CD14-positive monocyte (primary cell): ENCODE data around the gene WEE2. TPM values are rescaled to one million over a fixed set of nuclear protein-coding genes. Genes with fewer than 3 reads are reported as not detected.

Experiments used
- DNase-seq, 3 donors: peaks; one replicate each; pipeline ENCODE4 v3.0.0-alpha.2; 2011 to 2022
- H2AFZ ChIP-seq: 2 replicates; pipeline ENCODE4 v1.6.0; 2012; ENCODE audit warnings: mild to moderate bottlenecking, low read depth, low read length, inconsistent platforms; ENCODE audit not compliant: insufficient read depth, poor library complexity, severe bottlenecking
- H3K27ac ChIP-seq, 2 donors: 1 replicate in 1 of 2; 2 replicates in 1 of 2; pipeline ENCODE4 v1.5.1; 2012 to 2013; ENCODE audit warnings: low read length in 2 of 2, control low read depth in 1 of 2, inconsistent platforms in 1 of 2, low read depth in 1 of 2, mild to moderate bottlenecking in 1 of 2
- H3K27me3 ChIP-seq, 2 donors: one replicate each; pipeline versions ENCODE4 v1.6.0 to v1.6.1; 2011 to 2013; ENCODE audit warnings: low read length in 2 of 2; ENCODE audit not compliant: control insufficient read depth in 2 of 2, insufficient read depth in 2 of 2
- H3K36me3 ChIP-seq, 2 donors: replicated peaks in 1 of 2; 1 replicate in 1 of 2; 2 replicates in 1 of 2; pipeline versions ENCODE4 v1.5.1 to v1.6.1; 2012 to 2013; ENCODE audit warnings: low read length in 2 of 2, control low read depth in 1 of 2, inconsistent platforms in 1 of 2, mild to moderate bottlenecking in 1 of 2; ENCODE audit not compliant: insufficient read depth in 2 of 2, control insufficient read depth in 1 of 2
- H3K4me1 ChIP-seq, 2 donors: 1 replicate in 1 of 2; 2 replicates in 1 of 2; pipeline versions ENCODE4 v1.5.1 to v1.6.1; 2012 to 2013; ENCODE audit warnings: low read length in 2 of 2, control low read depth in 1 of 2, inconsistent platforms in 1 of 2, mild to moderate bottlenecking in 1 of 2, moderate library complexity in 1 of 2; ENCODE audit not compliant: insufficient read depth in 2 of 2, control insufficient read depth in 1 of 2
- H3K4me2 ChIP-seq: replicated peaks from 2 replicates; pipeline ENCODE3; 2012; ENCODE audit warnings: low read length, moderate library complexity, mild to moderate bottlenecking; ENCODE audit not compliant: poor library complexity, severe bottlenecking; ENCODE audit errors: extremely low read depth
- H3K4me3 ChIP-seq, 3 experiments: fragments of 200-600 bp in 1 of 3; sonication (generic) in 1 of 3; replicated peaks in 1 of 3; 1 replicate in 2 of 3; 2 replicates in 1 of 3; pipeline ENCODE4 v1.5.1; 2011 to 2013; ENCODE audit warnings: low read length in 3 of 3, mild to moderate bottlenecking in 3 of 3, control low read depth in 2 of 3, low read depth in 2 of 3, inconsistent platforms in 1 of 3, moderate library complexity in 1 of 3
- H3K79me2 ChIP-seq: 2 replicates; pipeline ENCODE4 v1.6.0; 2012; ENCODE audit warnings: mild to moderate bottlenecking, control low read depth, inconsistent platforms, low read length, moderate library complexity; ENCODE audit not compliant: insufficient read depth
- H3K9ac ChIP-seq: 2 replicates; pipeline ENCODE4 v1.6.0; 2017; ENCODE audit warnings: low read length, mild to moderate bottlenecking; ENCODE audit not compliant: insufficient read depth, poor library complexity, severe bottlenecking
- H3K9me3 ChIP-seq, 2 donors: replicated peaks in 1 of 2; 1 replicate in 1 of 2; 2 replicates in 1 of 2; pipeline versions ENCODE4 v1.5.1 to v1.6.1; 2012 to 2013; ENCODE audit warnings: low read length in 2 of 2, control low read depth in 1 of 2; ENCODE audit not compliant: control insufficient read depth in 1 of 2, insufficient read depth in 1 of 2
- H4K20me1 ChIP-seq: 2 replicates; pipeline ENCODE4 v1.6.0; 2012; ENCODE audit warnings: mild to moderate bottlenecking, low read length, control low read depth, moderate library complexity; ENCODE audit not compliant: insufficient read depth
- H3K27ac Mint-ChIP-seq, 7 donors: one replicate each; pipeline ENCODE4 v1.8.0; 2020; ENCODE audit warnings: mild to moderate bottlenecking in 7 of 7, mixed read lengths in 7 of 7, moderate library complexity in 6 of 7, inconsistent platforms in 2 of 7
- H3K27me3 Mint-ChIP-seq, 3 donors: one replicate each; pipeline ENCODE4 v1.8.0; 2021 to 2022; ENCODE audit warnings: low read depth in 3 of 3, mild to moderate bottlenecking in 3 of 3, mixed read lengths in 3 of 3, moderate library complexity in 3 of 3, inconsistent platforms in 1 of 3
- H3K36me3 Mint-ChIP-seq, 2 donors: one replicate each; pipeline ENCODE4 v1.8.0; 2020; ENCODE audit warnings: mixed read lengths in 2 of 2, inconsistent platforms in 1 of 2, mild to moderate bottlenecking in 1 of 2
- H3K4me1 Mint-ChIP-seq: one replicate; pipeline ENCODE4 v1.8.0; 2020; ENCODE audit warnings: mild to moderate bottlenecking, mixed read lengths
- H3K4me3 Mint-ChIP-seq, 2 donors: one replicate each; pipeline ENCODE4 v1.8.0; 2020; ENCODE audit warnings: mild to moderate bottlenecking in 2 of 2, mixed read lengths in 2 of 2, moderate library complexity in 1 of 2
- H3K9me3 Mint-ChIP-seq, 7 donors: one replicate each; pipeline ENCODE4 v1.8.0; 2020 to 2022; ENCODE audit warnings: mixed read lengths in 7 of 7, mild to moderate bottlenecking in 6 of 7, moderate library complexity in 6 of 7, inconsistent platforms in 2 of 7
- CTCF ChIP-seq: fragments of 200-600 bp; IDR thresholded peaks from one replicate; pipeline ENCODE4 v1.8.0; 2022; ENCODE audit warnings: antibody characterized with exemption, mild to moderate bottlenecking
- WGBS: methylation state at CpG from one replicate; pipeline ENCODE4 v1.1.5; 2013; ENCODE audit warnings: missing lambda C conversion rate; ENCODE audit not compliant: insufficient coverage; 5-methylcytosine and 5-hydroxymethylcytosine counted together
- intact Hi-C, 2 donors: fragments of 100-400 bp; cut with micrococcal nuclease; formaldehyde crosslinking; loops; one replicate each; pipeline versions ENCODE4 v1.15.0 to v1.15.1; 2023
- polyA plus RNA-seq, 3 donors: library from polyadenylated mRNA; depleted of rRNA in 1 of 3; unstranded in 2 of 3; stranded (reverse) in 1 of 3; fragments of 300-500 nt in 2 of 3; fragments of >200 nt in 1 of 3; fragmentation: Illumina TruSeq in 2 of 3; gene quantifications; 1 replicate in 2 of 3; 2 replicates in 1 of 3; pipeline ENCODE4 v1.2.3, GENCODE V29; 2012 to 2021
- small RNA-seq: library from RNA; depleted of rRNA; stranded (forward); fragments of <200 nt; gene quantifications from one replicate; pipeline ENCODE3, GENCODE V24; 2012; ENCODE audit warnings: low read depth; ENCODE audit not compliant: insufficient read length

Gene WEE2
- polyA plus RNA-seq, 3 donors = not detected

DNA sequence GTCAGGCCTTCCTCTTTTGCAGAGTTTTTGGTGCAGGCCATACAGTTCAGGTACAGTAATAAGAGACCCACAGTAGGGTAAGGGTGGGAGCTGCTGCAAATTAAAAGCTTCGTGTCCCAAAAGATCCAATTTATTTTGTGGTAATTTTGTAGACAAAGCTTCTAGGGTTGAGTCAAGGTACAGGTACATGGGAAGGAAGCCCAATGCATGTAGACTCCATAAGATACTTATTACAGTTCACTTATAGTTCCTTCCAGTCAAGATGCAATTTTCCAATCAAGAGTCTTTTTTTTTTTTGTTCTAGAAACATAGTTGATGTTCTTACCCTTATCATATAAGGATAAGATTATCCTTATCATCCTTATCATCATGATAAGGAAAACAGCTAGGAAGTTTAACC, 68.2 kb downstream of the WEE2 start, which contains the start of gene TAS2R4:
Gene TAS2R4 (plus strand): TSS at position 301 of the 400 bp plus-strand sequence. CDS start 1,815 bp downstream, outside the sequence.
- Mint-ChIP-seq H3K4me3 (no peak within 1 kb of the TSS), H3K36me3 (peaks cover 53 to 58% of the 10 kb centered on the region in 2 donors)
- WGBS = no CpG with 5 or more reads among the region's 1 CpG

More for the DNA sequence above, 68.2 kb downstream of the WEE2 start, which contains the start of gene TAS2R4:
- H3K27ac ChIP-seq = no peak within 1 kb of the TSS
- DNase-seq = no peak
- H3K9ac ChIP-seq = no peak within 1 kb of the TSS
- H3K4me2 ChIP-seq = no peak within 1 kb of the TSS
- TF ChIP-seq CTCF = no peak
- no peaks in the 10 kb centered on the region for H3K4me1 Mint-ChIP-seq
- H3K4me1 ChIP-seq = no peaks in the 10 kb centered on the region
- peaks cover 0 to 11% of the 10 kb centered on the region in 2 donors for H3K9me3 ChIP-seq
- H3K4me3 ChIP-seq = no peak within 1 kb of the TSS
- peaks cover 16 to 26% (median 22%) of the 10 kb centered on the region in 7 donors for H3K9me3 Mint-ChIP-seq
- no peaks in the 10 kb centered on the region for H3K79me2 ChIP-seq
- H2AFZ ChIP-seq = no peak within 1 kb of the TSS
- no peaks in the 10 kb centered on the region for H4K20me1 ChIP-seq
- intact Hi-C loops = no loop called here
- H3K27me3 ChIP-seq = no peaks in the 10 kb centered on the region
- H3K36me3 ChIP-seq = peaks cover 11 to 43% of the 10 kb centered on the region in 2 donors
- H3K27ac Mint-ChIP-seq = no peak within 1 kb of the TSS
- H3K27me3 Mint-ChIP-seq = peaks cover 0 to 2% (median 0%) of the 10 kb centered on the region in 3 donors

Small RNAs within 50 kb of the gene (small RNA-seq; reads per million reads assigned to genes)
- gene RNU1-82P = not detected

Other genes with a start within 250 kb of the WEE2 start
- gene AGK, start 156.9 kb upstream of the WEE2 start, polyA plus RNA-seq = 10 to 100 TPM; 10.0 to 11.0 (median 11.0) TPM
- 1 to 10 TPM; 1.4 to 4.7 (median 1.9) TPM for gene DENND11, start 6.2 kb upstream of the WEE2 start, polyA plus RNA-seq
- gene SSBP1, start 30.0 kb downstream of the WEE2 start, polyA plus RNA-seq = 100 to 1,000 TPM in 2 of 3 donors, 10 to 100 TPM in 1; 66.9 to 197 (median 184) TPM
- not detected for gene TAS2R3, start 55.7 kb downstream of the WEE2 start, polyA plus RNA-seq
- under 1 TPM in 1 of 3 donors, not detected in 2; 0.12 TPM for gene TAS2R4, start 68.3 kb downstream of the WEE2 start, polyA plus RNA-seq
- gene TAS2R5, start 81.9 kb downstream of the WEE2 start, polyA plus RNA-seq = 1 to 10 TPM in 1 of 3 donors, not detected in 2; 1.5 TPM
- gene PRSS37, start 133.1 kb downstream of the WEE2 start, polyA plus RNA-seq = not detected
- under 1 TPM in 1 of 3 donors, not detected in 2; 0.28 TPM for gene OR9A4, start 208.0 kb downstream of the WEE2 start, polyA plus RNA-seq
- 10 to 100 TPM in 1 of 3 donors, 1 to 10 TPM in 2; 9.6 to 15.2 (median 10.0) TPM for gene CLEC5A, start 238.6 kb downstream of the WEE2 start, polyA plus RNA-seq